ENCODE data around the gene MGME1. TPM values are rescaled to one million over a fixed set of nuclear protein-coding genes. Genes with fewer than 3 reads are reported as not detected.
A peak's percentile ranks its signal among the peaks of the same experiment; 100 is the strongest.

MGME1 gene
- total RNA-seq, 1 experiment from 2014 or later = 26.5 TPM

DNA sequence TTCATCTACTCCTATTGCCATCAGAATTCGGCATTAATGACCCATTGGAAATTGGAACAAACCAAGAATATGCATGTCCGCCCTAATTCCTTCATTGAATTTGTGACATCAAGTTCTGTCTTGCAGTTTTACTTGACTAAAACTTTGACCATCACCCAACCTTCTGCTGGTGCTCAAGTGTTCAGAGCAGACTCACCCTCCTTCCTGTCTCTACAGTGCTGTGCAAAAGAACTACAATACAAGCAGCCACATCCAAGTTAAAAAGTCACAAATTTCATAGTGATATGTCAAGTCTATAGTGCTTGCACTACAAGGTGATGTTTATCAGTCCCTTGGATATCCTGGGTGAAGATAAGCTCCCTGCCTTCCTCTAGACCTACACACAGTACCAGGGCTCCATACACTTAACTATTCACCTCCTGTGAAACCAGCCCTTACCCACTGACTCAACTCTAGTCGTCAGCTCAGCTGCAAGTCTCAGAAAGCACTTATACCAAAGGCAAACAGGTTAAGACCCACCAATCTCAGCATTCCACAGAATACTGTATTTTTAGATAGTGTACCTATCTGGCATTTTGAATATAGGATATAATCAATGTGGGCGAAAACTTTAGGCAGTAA, 23.9 kb upstream of the MGME1 start:
- peak overlapping the region; percentile 42 for H3K9ac ChIP-seq (ENCODE audit: low read length)
- DNase-seq = no peak
- H3K4me1 ChIP-seq (ENCODE audit: low read length) = peaks cover 99% of the 10 kb centered on the region
- H3K4me2 ChIP-seq (ENCODE audit: low read depth, low read length, poor library complexity, severe bottlenecking) = peak overlapping the region; percentile 65
- H3K27me3 ChIP-seq (ENCODE audit: low read length) = no peaks in the 10 kb centered on the region
- no peaks in the 10 kb centered on the region for H3K9me2 ChIP-seq (replicated peaks; ENCODE audit: insufficient read depth, low read length)
- H4K20me1 ChIP-seq (ENCODE audit: insufficient read depth, low read depth, low read length) = peaks cover 69% of the 10 kb centered on the region
- peaks cover 72% of the 10 kb centered on the region for H3K36me3 ChIP-seq (ENCODE audit: insufficient read depth, low read length)
- no peaks in the 10 kb centered on the region for H3K9me3 ChIP-seq (ENCODE audit: low read length)
- H2AFZ ChIP-seq (ENCODE audit: low read length) = no peak overlapping the region
- H3K27ac ChIP-seq (ENCODE audit: low read length) = peak overlapping the region; percentile 97
- peaks cover 24% of the 10 kb centered on the region for H3K79me2 ChIP-seq (ENCODE audit: low read length)
- no peak overlapping the region for H3K4me3 ChIP-seq (ENCODE audit: low read length)

DNA sequence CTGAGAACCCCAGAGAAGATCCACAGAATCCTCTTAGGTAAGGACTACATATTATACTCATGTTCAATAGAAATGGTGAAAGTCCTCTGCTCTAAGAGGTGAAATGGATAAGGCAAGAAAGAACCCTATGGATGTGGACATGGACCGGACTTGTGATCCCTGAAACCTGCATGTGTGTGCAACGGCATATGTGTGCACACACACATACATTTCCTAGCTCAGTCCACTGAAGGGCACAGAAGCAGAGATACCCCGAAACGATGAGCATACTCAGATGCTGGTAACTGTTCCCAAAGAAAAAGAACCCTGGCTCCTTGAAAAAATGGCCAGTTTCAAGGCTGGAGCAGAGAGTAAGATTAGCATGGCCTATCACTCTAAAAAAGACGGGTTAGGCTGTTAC, 22.8 kb upstream of the MGME1 start:
- Histone ChIP-seq H4K20me1 (ENCODE audit: insufficient read depth, low read depth, low read length) (peaks cover 64% of the 10 kb centered on the region), H3K9me3 (ENCODE audit: low read length) (no peaks in the 10 kb centered on the region), H3K79me2 (ENCODE audit: low read length) (peaks cover 27% of the 10 kb centered on the region), H3K36me3 (ENCODE audit: insufficient read depth, low read length) (peaks cover 77% of the 10 kb centered on the region), H3K4me3 (ENCODE audit: low read length) (peak overlapping the region; percentile 28; the same call in 1 of the 2 replicates), H3K4me2 (ENCODE audit: low read depth, low read length, poor library complexity, severe bottlenecking) (peak overlapping the region; percentile 65), H3K9ac (ENCODE audit: low read length) (peak overlapping the region; percentile 42), H3K27me3 (ENCODE audit: low read length) (no peaks in the 10 kb centered on the region), H3K9me2 (replicated peaks; ENCODE audit: insufficient read depth, low read length) (no peaks in the 10 kb centered on the region), H2AFZ (ENCODE audit: low read length) (no peak overlapping the region), H3K4me1 (ENCODE audit: low read length) (peaks cover 99% of the 10 kb centered on the region), H3K27ac (ENCODE audit: low read length) (peak overlapping the region; percentile 97)
- no peak for DNase-seq

DNA sequence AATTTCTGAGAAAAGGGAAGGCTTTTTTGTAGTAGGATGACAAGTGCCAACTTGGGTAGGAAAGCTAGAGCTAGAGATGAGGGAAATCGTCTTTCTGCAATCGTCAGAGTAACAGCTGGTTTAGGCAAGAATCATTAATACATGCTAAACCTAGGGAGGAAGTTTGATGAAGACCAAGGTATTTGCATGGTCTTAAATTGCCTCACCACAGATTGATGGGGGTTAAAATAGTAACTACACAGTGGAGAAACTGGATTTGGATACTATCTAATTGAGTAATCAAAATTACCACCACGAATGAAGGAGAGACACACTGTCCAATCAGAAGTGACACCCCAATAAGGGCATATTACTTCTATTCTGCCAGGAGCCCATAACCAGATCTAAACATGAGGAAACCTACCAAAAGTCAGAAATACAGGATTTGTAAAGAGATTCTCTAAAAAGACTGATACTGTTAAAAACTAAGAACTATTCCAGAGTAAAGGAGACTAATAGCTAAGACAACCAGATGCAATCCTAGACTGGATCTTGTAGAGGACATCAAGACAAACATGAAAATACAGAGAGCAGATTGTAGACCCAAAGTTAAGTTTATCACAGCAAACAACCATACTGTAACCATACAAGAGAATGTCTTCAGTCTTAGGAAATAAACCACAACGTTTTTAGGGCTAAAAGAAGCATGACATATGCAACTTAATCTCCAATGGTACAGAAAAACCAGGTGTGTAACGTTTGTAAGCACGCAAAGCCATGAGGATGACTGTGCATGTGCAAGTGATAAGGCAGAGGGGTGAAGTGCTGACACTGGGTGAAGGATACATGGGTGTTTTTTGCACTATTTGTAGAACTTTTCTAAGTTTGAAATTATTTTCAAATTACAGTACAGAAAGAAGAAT, 22.0 kb upstream of the MGME1 start:
- Histone ChIP-seq H3K4me1 (ENCODE audit: low read length) (peaks cover 99% of the 10 kb centered on the region), H3K4me2 (ENCODE audit: low read depth, low read length, poor library complexity, severe bottlenecking) (peak overlapping the region; percentile 65)

DNA sequence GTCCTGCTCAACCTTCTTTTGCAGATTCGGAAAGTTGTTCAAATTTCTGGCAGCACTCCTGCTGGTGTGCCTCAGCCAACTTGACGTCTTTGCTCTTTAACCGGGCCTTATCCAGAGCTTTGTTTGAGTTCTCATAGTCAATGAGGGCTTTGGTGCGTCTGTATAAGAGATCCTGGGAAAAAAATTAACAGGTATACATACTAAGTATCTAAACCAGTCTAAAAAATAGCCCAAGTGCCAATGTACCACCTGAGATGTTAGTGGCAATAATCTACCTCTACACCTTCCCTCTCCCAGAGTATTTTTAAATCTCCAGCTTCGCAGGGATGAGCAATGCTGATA, 21.4 kb upstream of the MGME1 start:
- Histone ChIP-seq H3K27ac (ENCODE audit: low read length) (peak overlapping the region; percentile 97), H3K36me3 (ENCODE audit: insufficient read depth, low read length) (peaks cover 76% of the 10 kb centered on the region), H2AFZ (ENCODE audit: low read length) (no peak overlapping the region), H3K4me3 (ENCODE audit: low read length) (peak overlapping the region; percentile 24), H3K4me2 (ENCODE audit: low read depth, low read length, poor library complexity, severe bottlenecking) (peak overlapping the region; percentile 65), H3K27me3 (ENCODE audit: low read length) (no peaks in the 10 kb centered on the region), H3K79me2 (ENCODE audit: low read length) (peaks cover 39% of the 10 kb centered on the region), H3K9me3 (ENCODE audit: low read length) (no peaks in the 10 kb centered on the region), H3K4me1 (ENCODE audit: low read length) (peaks cover 99% of the 10 kb centered on the region), H3K9ac (ENCODE audit: low read length) (peak overlapping the region; percentile 55), H4K20me1 (ENCODE audit: insufficient read depth, low read depth, low read length) (peaks cover 59% of the 10 kb centered on the region), H3K9me2 (replicated peaks; ENCODE audit: insufficient read depth, low read length) (no peaks in the 10 kb centered on the region)
- DNase-seq = no peak

More for the DNA sequence above, 22.0 kb upstream of the MGME1 start:
- H3K9ac ChIP-seq (ENCODE audit: low read length) = peak overlapping the region; percentile 55
- no peaks in the 10 kb centered on the region for H3K9me2 ChIP-seq (replicated peaks; ENCODE audit: insufficient read depth, low read length)
- no peak overlapping the region for H2AFZ ChIP-seq (ENCODE audit: low read length)
- H3K27ac ChIP-seq (ENCODE audit: low read length) = peak overlapping the region; percentile 97
- H3K4me3 ChIP-seq (ENCODE audit: low read length) = peak overlapping the region; percentile 28; the same call in 1 of the 2 replicates
- peaks cover 34% of the 10 kb centered on the region for H3K79me2 ChIP-seq (ENCODE audit: low read length)
- peaks cover 60% of the 10 kb centered on the region for H4K20me1 ChIP-seq (ENCODE audit: insufficient read depth, low read depth, low read length)
- DNase-seq = peak; percentile 84
- H3K36me3 ChIP-seq (ENCODE audit: insufficient read depth, low read length) = peaks cover 77% of the 10 kb centered on the region
- no peaks in the 10 kb centered on the region for H3K9me3 ChIP-seq (ENCODE audit: low read length)
- no peaks in the 10 kb centered on the region for H3K27me3 ChIP-seq (ENCODE audit: low read length)

DNA sequence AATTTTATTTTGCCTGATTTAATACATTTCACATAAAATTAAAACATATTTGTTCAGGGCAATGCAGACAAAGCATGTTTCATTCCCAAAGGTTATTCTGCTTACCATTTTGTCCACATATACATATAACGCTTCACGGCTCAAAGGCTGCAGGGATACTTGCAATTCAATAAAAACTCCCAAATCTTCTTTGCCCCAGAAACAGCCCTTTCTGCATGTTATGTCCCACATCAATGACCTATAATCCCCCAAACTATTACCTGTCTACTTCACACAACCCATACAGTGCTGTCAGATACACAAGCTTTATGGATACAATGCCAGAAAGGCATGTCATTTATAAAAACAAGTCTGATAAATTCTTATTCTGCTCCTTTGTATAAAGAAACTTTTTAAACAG, 20.4 kb upstream of the MGME1 start:
- no peaks in the 10 kb centered on the region for H3K9me2 ChIP-seq (replicated peaks; ENCODE audit: insufficient read depth, low read length)
- H3K4me2 ChIP-seq (ENCODE audit: low read depth, low read length, poor library complexity, severe bottlenecking) = peak overlapping the region; percentile 65
- H3K27me3 ChIP-seq (ENCODE audit: low read length) = no peaks in the 10 kb centered on the region
- no peaks in the 10 kb centered on the region for H3K9me3 ChIP-seq (ENCODE audit: low read length)
- H3K36me3 ChIP-seq (ENCODE audit: insufficient read depth, low read length) = peaks cover 77% of the 10 kb centered on the region
- H3K27ac ChIP-seq (ENCODE audit: low read length) = peak overlapping the region; percentile 97
- H3K4me1 ChIP-seq (ENCODE audit: low read length) = peaks cover 100% of the 10 kb centered on the region
- peaks cover 49% of the 10 kb centered on the region for H3K79me2 ChIP-seq (ENCODE audit: low read length)
- no peak overlapping the region for H2AFZ ChIP-seq (ENCODE audit: low read length)
- DNase-seq = no peak
- peak overlapping the region; percentile 35 for H3K9ac ChIP-seq (ENCODE audit: low read length)
- H3K4me3 ChIP-seq (ENCODE audit: low read length) = no peak overlapping the region
- H4K20me1 ChIP-seq (ENCODE audit: insufficient read depth, low read depth, low read length) = peaks cover 67% of the 10 kb centered on the region

DNA sequence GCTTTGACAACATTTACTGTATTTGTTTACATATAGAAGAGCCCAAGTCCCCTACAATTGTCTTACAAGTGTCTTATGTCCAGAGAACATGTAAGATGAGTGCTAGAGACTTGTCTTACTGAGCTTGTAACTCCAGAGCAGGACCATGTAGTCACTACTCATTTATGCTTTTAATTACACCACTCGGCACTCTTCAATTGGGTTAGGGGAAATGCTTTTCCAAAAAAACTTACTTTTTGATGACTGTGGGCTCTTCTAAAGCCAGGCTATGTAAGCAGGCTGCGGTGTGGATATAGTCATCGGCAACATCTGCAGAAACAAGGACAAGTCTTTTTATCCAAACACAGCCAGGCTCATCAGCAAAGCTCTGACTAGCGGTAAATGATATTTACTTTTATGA, 18.9 kb upstream of the MGME1 start:
- Histone ChIP-seq H2AFZ (ENCODE audit: low read length) (no peak overlapping the region), H3K4me2 (ENCODE audit: low read depth, low read length, poor library complexity, severe bottlenecking) (peak overlapping the region; percentile 65), H3K9me2 (replicated peaks; ENCODE audit: insufficient read depth, low read length) (no peaks in the 10 kb centered on the region), H3K36me3 (ENCODE audit: insufficient read depth, low read length) (peaks cover 89% of the 10 kb centered on the region), H3K27me3 (ENCODE audit: low read length) (no peaks in the 10 kb centered on the region), H3K4me1 (ENCODE audit: low read length) (peaks cover 100% of the 10 kb centered on the region), H4K20me1 (ENCODE audit: insufficient read depth, low read depth, low read length) (peaks cover 75% of the 10 kb centered on the region), H3K27ac (ENCODE audit: low read length) (peak overlapping the region; percentile 97), H3K9me3 (ENCODE audit: low read length) (no peaks in the 10 kb centered on the region), H3K4me3 (ENCODE audit: low read length) (no peak overlapping the region), H3K9ac (ENCODE audit: low read length) (peak overlapping the region; percentile 35; the same call in 1 of the 2 replicates), H3K79me2 (ENCODE audit: low read length) (peaks cover 62% of the 10 kb centered on the region)
- DNase-seq = no peak

DNA sequence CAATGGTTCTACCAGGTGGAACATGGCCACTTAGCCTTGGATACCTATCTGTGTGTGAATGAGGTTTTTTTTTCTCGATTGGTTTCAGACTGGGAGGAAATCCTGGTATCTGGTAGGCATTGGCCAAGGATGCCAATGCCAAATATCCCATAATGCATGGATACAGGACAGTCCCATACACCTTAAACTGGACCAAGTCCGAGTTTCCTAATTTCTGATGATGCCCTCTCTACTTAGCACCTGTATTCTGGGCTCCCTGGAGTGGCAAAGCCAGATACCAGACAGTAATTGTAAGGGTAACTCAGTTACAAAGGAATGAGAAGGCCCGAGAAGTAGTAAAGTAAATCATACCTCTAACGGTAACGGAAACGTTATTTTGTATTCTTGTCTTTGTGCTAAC, 18.1 kb upstream of the MGME1 start:
- Histone ChIP-seq H3K9ac (ENCODE audit: low read length) (no peak overlapping the region), H3K36me3 (ENCODE audit: insufficient read depth, low read length) (peaks cover 89% of the 10 kb centered on the region), H3K9me2 (replicated peaks; ENCODE audit: insufficient read depth, low read length) (no peaks in the 10 kb centered on the region), H3K27ac (ENCODE audit: low read length) (peak overlapping the region; percentile 97), H3K9me3 (ENCODE audit: low read length) (no peaks in the 10 kb centered on the region), H2AFZ (ENCODE audit: low read length) (no peak overlapping the region), H3K4me3 (ENCODE audit: low read length) (no peak overlapping the region), H3K79me2 (ENCODE audit: low read length) (peaks cover 66% of the 10 kb centered on the region), H3K27me3 (ENCODE audit: low read length) (no peaks in the 10 kb centered on the region), H3K4me2 (ENCODE audit: low read depth, low read length, poor library complexity, severe bottlenecking) (no peak overlapping the region), H3K4me1 (ENCODE audit: low read length) (peaks cover 100% of the 10 kb centered on the region), H4K20me1 (ENCODE audit: insufficient read depth, low read depth, low read length) (peaks cover 75% of the 10 kb centered on the region)
- no peak for DNase-seq

DNA sequence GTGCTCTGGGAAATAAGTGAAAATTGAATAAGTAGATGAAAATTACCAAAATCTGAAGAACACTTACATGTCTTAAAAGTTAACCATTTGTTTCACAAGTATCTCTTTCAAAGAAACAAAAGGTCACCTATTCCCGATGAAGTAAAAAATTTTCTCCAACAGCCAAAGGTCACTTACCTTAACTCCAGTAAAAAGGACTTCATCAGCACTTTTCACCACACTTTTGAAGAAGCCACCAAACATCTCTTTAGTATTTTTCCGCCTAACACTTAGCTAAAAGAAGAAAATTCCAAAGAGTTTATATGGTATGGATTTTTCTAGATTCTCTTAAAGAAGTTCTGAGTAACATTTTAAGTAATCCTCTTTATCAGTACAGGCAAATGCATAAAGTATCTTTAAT, 17.5 kb upstream of the MGME1 start:
- Histone ChIP-seq H3K9me2 (replicated peaks; ENCODE audit: insufficient read depth, low read length) (no peaks in the 10 kb centered on the region), H3K4me1 (ENCODE audit: low read length) (peaks cover 100% of the 10 kb centered on the region), H3K27me3 (ENCODE audit: low read length) (no peaks in the 10 kb centered on the region), H3K36me3 (ENCODE audit: insufficient read depth, low read length) (peaks cover 89% of the 10 kb centered on the region), H4K20me1 (ENCODE audit: insufficient read depth, low read depth, low read length) (peaks cover 75% of the 10 kb centered on the region), H3K4me2 (ENCODE audit: low read depth, low read length, poor library complexity, severe bottlenecking) (peak overlapping the region; percentile 16), H3K4me3 (ENCODE audit: low read length) (no peak overlapping the region), H3K27ac (ENCODE audit: low read length) (peak overlapping the region; percentile 97), H3K79me2 (ENCODE audit: low read length) (peaks cover 66% of the 10 kb centered on the region), H3K9me3 (ENCODE audit: low read length) (no peaks in the 10 kb centered on the region), H2AFZ (ENCODE audit: low read length) (no peak overlapping the region), H3K9ac (ENCODE audit: low read length) (no peak overlapping the region)
- no peak for DNase-seq
